Ishikawa (cell line): ENCODE data around the gene KLK11.

ENCODE experiments used
- CEBPB ChIP-seq: IDR thresholded peaks from 2 replicates; pipeline ENCODE4 v1.6.1; 2012
- CREB1 ChIP-seq: IDR thresholded peaks from 2 replicates; pipeline ENCODE4 v1.6.1; 2012; ENCODE audit warnings: low read depth
- EGR1 ChIP-seq: IDR thresholded peaks from 2 replicates; pipeline ENCODE4 v1.6.1; 2012
- EP300 ChIP-seq: IDR thresholded peaks from 2 replicates; pipeline ENCODE4 v1.6.1; 2012; ENCODE audit warnings: borderline replicate concordance
- FOXM1 ChIP-seq: IDR thresholded peaks from 2 replicates; pipeline ENCODE4 v1.6.1; 2012; ENCODE audit warnings: low read depth, borderline replicate concordance
- NFIC ChIP-seq: IDR thresholded peaks from 2 replicates; pipeline ENCODE4 v1.6.1; 2012
- RAD21 ChIP-seq: IDR thresholded peaks from 2 replicates; pipeline ENCODE4 v1.6.1; 2012; ENCODE audit warnings: low read depth
- TAF1 ChIP-seq: IDR thresholded peaks from 2 replicates; pipeline ENCODE4 v1.6.1; 2012; ENCODE audit warnings: low read depth, mild to moderate bottlenecking
- TCF12 ChIP-seq: IDR thresholded peaks from 2 replicates; pipeline ENCODE4 v1.6.1; 2012; ENCODE audit warnings: low read depth
- TEAD4 ChIP-seq: IDR thresholded peaks from 2 replicates; pipeline ENCODE4 v1.6.1; 2012
- YY1 ChIP-seq: IDR thresholded peaks from 2 replicates; pipeline ENCODE4 v1.6.1; 2012; ENCODE audit warnings: low read depth
- ZBTB7A ChIP-seq: IDR thresholded peaks from 2 replicates; pipeline ENCODE4 v1.6.1; 2012; ENCODE audit warnings: low read depth
- TF ChIP-seq, protein P1 (sequence below): IDR thresholded peaks from 2 replicates; pipeline ENCODE4 v1.6.1; 2012
- TF ChIP-seq, protein P2 (sequence below): IDR thresholded peaks from 2 replicates; pipeline ENCODE4 v1.6.1; 2012; ENCODE audit warnings: low read depth, mild to moderate bottlenecking
- TF ChIP-seq, protein P3 (sequence below): IDR thresholded peaks from 2 replicates; pipeline ENCODE4 v1.6.1; 2012

KLK11 gene

DNA sequence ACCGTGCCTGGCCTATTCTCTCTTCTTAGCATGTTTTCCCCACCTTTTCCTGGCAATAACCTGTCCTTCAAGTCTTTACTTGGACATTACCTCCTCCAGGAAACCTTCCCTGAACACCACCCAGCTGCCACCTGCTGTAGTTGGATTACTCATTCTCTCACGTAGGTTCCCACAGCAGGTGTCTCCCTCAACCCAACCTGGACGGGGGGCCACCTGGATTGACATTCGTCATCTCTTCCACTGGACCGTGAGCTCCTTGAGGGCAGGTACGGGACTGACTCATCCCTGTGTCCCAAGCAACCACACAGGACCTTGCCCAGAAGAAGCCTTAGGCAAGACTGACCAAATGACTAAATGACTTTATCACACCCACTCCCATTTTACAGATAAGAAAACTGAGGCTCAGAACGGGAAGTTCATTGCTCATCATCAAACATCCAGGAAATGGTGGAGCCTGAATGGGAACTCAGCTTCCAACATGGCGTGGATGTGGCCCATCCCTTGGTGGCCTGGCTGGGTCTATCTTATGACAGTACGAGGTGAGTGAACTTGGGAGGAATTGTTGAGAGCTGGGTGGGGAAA lies 53.5 kb downstream of the KLK11 start:
- TF ChIP-seq, protein P1, sequence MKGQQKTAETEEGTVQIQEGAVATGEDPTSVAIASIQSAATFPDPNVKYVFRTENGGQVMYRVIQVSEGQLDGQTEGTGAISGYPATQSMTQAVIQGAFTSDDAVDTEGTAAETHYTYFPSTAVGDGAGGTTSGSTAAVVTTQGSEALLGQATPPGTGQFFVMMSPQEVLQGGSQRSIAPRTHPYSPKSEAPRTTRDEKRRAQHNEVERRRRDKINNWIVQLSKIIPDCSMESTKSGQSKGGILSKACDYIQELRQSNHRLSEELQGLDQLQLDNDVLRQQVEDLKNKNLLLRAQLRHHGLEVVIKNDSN: no peak
- TF ChIP-seq TAF1: no peak
- TF ChIP-seq TCF12: no peak
- no peak for TF ChIP-seq YY1
- no peak for TF ChIP-seq NFIC
- TF ChIP-seq EGR1: no peak
- TF ChIP-seq, protein P2, sequence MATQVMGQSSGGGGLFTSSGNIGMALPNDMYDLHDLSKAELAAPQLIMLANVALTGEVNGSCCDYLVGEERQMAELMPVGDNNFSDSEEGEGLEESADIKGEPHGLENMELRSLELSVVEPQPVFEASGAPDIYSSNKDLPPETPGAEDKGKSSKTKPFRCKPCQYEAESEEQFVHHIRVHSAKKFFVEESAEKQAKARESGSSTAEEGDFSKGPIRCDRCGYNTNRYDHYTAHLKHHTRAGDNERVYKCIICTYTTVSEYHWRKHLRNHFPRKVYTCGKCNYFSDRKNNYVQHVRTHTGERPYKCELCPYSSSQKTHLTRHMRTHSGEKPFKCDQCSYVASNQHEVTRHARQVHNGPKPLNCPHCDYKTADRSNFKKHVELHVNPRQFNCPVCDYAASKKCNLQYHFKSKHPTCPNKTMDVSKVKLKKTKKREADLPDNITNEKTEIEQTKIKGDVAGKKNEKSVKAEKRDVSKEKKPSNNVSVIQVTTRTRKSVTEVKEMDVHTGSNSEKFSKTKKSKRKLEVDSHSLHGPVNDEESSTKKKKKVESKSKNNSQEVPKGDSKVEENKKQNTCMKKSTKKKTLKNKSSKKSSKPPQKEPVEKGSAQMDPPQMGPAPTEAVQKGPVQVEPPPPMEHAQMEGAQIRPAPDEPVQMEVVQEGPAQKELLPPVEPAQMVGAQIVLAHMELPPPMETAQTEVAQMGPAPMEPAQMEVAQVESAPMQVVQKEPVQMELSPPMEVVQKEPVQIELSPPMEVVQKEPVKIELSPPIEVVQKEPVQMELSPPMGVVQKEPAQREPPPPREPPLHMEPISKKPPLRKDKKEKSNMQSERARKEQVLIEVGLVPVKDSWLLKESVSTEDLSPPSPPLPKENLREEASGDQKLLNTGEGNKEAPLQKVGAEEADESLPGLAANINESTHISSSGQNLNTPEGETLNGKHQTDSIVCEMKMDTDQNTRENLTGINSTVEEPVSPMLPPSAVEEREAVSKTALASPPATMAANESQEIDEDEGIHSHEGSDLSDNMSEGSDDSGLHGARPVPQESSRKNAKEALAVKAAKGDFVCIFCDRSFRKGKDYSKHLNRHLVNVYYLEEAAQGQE: no peak
- TF ChIP-seq CREB1: no peak
- TF ChIP-seq ZBTB7A: no peak
- no peak for TF ChIP-seq EP300
- TF ChIP-seq, protein P3, sequence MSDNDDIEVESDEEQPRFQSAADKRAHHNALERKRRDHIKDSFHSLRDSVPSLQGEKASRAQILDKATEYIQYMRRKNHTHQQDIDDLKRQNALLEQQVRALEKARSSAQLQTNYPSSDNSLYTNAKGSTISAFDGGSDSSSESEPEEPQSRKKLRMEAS: no peak
- no peak for TF ChIP-seq TEAD4
- TF ChIP-seq CEBPB: no peak
- no peak for TF ChIP-seq RAD21
- no peak for TF ChIP-seq FOXM1
